ENCODE measurements around the gene CACNA1I.

DNA sequence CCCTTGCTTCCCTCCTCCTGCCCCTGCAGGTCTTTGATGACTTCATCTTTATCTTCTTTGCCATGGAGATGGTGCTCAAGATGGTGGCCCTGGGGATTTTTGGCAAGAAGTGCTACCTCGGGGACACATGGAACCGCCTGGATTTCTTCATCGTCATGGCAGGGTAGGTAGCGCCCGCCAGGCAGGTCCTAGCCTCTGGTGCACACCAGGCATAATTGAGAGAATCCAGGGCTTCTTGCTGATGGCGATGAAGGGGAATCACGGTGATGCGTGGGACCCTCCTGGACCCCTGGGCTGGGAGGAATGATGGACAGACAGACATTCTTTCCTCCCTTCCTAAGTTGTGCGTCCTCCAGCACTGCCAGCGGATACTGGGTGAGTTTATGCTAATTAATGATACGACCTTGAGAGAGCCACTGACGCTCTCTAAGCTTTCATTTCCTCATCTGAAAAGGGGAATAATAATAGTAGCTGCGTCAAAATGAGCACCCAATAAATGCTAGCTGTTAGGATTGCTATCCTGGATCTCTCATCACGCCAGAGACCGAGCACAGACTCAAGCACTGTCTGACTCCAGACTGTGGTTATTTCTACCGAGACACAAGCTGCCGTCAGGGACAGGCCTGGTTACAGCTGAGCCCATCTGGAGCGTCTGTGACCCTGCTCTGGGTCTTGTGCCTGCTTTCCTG is 30.1 kb downstream of the CACNA1I start:
- TF ChIP-seq POLR2AphosphoS5 (IDR thresholded peaks at IDR 0.05; ENCODE audit: low read depth, low read length): no peak
- TF ChIP-seq, protein P1, sequence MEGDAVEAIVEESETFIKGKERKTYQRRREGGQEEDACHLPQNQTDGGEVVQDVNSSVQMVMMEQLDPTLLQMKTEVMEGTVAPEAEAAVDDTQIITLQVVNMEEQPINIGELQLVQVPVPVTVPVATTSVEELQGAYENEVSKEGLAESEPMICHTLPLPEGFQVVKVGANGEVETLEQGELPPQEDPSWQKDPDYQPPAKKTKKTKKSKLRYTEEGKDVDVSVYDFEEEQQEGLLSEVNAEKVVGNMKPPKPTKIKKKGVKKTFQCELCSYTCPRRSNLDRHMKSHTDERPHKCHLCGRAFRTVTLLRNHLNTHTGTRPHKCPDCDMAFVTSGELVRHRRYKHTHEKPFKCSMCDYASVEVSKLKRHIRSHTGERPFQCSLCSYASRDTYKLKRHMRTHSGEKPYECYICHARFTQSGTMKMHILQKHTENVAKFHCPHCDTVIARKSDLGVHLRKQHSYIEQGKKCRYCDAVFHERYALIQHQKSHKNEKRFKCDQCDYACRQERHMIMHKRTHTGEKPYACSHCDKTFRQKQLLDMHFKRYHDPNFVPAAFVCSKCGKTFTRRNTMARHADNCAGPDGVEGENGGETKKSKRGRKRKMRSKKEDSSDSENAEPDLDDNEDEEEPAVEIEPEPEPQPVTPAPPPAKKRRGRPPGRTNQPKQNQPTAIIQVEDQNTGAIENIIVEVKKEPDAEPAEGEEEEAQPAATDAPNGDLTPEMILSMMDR (IDR thresholded peaks at IDR 0.05 in 2 of 3, conservative IDR thresholded peaks at IDR 0.05 in 1 of 3; ENCODE audit: borderline replicate concordance in 1 of 3, insufficient read depth in 1 of 3, low read depth in 2 of 3, low read length in 2 of 3): no peak
- TF ChIP-seq TCF7L2 (IDR thresholded peaks at IDR 0.05; ENCODE audit: borderline replicate concordance, extremely low read depth, insufficient read depth, insufficient read length): no peak
- TF ChIP-seq EZH2 (IDR thresholded peaks at IDR 0.05): no peak
- no peak for TF ChIP-seq RAD21 (IDR thresholded peaks at IDR 0.05; ENCODE audit: low read depth)
- TF ChIP-seq, protein P2, sequence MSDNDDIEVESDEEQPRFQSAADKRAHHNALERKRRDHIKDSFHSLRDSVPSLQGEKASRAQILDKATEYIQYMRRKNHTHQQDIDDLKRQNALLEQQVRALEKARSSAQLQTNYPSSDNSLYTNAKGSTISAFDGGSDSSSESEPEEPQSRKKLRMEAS (IDR thresholded peaks at IDR 0.05): no peak
- TF ChIP-seq POLR2A (IDR thresholded peaks at IDR 0.05; ENCODE audit: borderline replicate concordance, extremely low read depth, insufficient read depth, insufficient read length): no peak
- no peak for TF ChIP-seq JUND (IDR thresholded peaks at IDR 0.05)
- no peak for TF ChIP-seq CEBPB (IDR thresholded peaks at IDR 0.05; ENCODE audit: low read depth)
- TF ChIP-seq, protein P3, sequence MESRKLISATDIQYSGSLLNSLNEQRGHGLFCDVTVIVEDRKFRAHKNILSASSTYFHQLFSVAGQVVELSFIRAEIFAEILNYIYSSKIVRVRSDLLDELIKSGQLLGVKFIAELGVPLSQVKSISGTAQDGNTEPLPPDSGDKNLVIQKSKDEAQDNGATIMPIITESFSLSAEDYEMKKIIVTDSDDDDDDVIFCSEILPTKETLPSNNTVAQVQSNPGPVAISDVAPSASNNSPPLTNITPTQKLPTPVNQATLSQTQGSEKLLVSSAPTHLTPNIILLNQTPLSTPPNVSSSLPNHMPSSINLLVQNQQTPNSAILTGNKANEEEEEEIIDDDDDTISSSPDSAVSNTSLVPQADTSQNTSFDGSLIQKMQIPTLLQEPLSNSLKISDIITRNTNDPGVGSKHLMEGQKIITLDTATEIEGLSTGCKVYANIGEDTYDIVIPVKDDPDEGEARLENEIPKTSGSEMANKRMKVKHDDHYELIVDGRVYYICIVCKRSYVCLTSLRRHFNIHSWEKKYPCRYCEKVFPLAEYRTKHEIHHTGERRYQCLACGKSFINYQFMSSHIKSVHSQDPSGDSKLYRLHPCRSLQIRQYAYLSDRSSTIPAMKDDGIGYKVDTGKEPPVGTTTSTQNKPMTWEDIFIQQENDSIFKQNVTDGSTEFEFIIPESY (IDR thresholded peaks at IDR 0.05; ENCODE audit: extremely low read depth, insufficient replicate concordance, low read length): no peak
- TF ChIP-seq SIN3A (IDR thresholded peaks at IDR 0.05; ENCODE audit: low read depth): no peak
- no peak for TF ChIP-seq YY1 (IDR thresholded peaks at IDR 0.05; ENCODE audit: extremely low read depth, insufficient replicate concordance, low read depth, low read length)
- TF ChIP-seq, protein P4, sequence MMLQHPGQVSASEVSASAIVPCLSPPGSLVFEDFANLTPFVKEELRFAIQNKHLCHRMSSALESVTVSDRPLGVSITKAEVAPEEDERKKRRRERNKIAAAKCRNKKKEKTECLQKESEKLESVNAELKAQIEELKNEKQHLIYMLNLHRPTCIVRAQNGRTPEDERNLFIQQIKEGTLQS (IDR thresholded peaks at IDR 0.05): no peak
- TF ChIP-seq, protein P5, sequence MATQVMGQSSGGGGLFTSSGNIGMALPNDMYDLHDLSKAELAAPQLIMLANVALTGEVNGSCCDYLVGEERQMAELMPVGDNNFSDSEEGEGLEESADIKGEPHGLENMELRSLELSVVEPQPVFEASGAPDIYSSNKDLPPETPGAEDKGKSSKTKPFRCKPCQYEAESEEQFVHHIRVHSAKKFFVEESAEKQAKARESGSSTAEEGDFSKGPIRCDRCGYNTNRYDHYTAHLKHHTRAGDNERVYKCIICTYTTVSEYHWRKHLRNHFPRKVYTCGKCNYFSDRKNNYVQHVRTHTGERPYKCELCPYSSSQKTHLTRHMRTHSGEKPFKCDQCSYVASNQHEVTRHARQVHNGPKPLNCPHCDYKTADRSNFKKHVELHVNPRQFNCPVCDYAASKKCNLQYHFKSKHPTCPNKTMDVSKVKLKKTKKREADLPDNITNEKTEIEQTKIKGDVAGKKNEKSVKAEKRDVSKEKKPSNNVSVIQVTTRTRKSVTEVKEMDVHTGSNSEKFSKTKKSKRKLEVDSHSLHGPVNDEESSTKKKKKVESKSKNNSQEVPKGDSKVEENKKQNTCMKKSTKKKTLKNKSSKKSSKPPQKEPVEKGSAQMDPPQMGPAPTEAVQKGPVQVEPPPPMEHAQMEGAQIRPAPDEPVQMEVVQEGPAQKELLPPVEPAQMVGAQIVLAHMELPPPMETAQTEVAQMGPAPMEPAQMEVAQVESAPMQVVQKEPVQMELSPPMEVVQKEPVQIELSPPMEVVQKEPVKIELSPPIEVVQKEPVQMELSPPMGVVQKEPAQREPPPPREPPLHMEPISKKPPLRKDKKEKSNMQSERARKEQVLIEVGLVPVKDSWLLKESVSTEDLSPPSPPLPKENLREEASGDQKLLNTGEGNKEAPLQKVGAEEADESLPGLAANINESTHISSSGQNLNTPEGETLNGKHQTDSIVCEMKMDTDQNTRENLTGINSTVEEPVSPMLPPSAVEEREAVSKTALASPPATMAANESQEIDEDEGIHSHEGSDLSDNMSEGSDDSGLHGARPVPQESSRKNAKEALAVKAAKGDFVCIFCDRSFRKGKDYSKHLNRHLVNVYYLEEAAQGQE (IDR thresholded peaks at IDR 0.05; ENCODE audit: low read depth): no peak
